Caco-2 (cell line): ENCODE results near the gene SLC25A15. TPM values are rescaled to one million over a fixed set of nuclear protein-coding genes. Genes with fewer than 3 reads are reported as not detected.
A peak's percentile ranks its signal among the peaks of the same experiment; 100 is the strongest.

Experiments
- BruUV-seq: library from RNA; stranded (reverse); fragments of 400-500 nt; replicated peaks from 2 replicates; lab custom pipeline; 2021; lab: Mats Ljungman, UMichigan
- CTCF ChIA-PET: fragments of 300-600 bp; sonication (Branson Sonifier 250); formaldehyde crosslinking; loops from one replicate; lab custom pipeline; 2022; ENCODE audit warnings: antibody characterized with exemption; lab: Charles Lee
- POLR2A ChIA-PET: fragments of 300-600 bp; sonication (Branson Sonifier 250); formaldehyde crosslinking; loops from one replicate; lab custom pipeline; 2022; ENCODE audit warnings: antibody characterized with exemption; lab: Charles Lee
- DNase-seq, 2 experiments: peaks; one replicate each; pipeline versions ENCODE4 v3.0.0 to v3.0.0-alpha.2; 2020 to 2022
- H3K27me3 ChIP-seq: replicated peaks from 2 replicates; pipeline ENCODE4 v1.6.0; 2011; ENCODE audit warnings: low read length; ENCODE audit not compliant: control insufficient read depth, insufficient read depth
- H3K36me3 ChIP-seq: 2 replicates; pipeline ENCODE4 v1.5.1; 2011; ENCODE audit warnings: low read length; ENCODE audit not compliant: control insufficient read depth, insufficient read depth
- H3K4me1 ChIP-seq: fragments of 250-450 bp; sonication (Bioruptor Pico); 2 replicates; pipeline ENCODE4 v1.5.1; 2020; ENCODE audit warnings: mild to moderate bottlenecking
- H3K4me3 ChIP-seq: 2 replicates; pipeline ENCODE4 v1.5.1; 2011; ENCODE audit warnings: low read depth, mild to moderate bottlenecking, control low read depth, low read length
- H3K9me3 ChIP-seq: fragments of 250-450 bp; sonication (Bioruptor Pico); 2 replicates; pipeline ENCODE4 v1.5.1; 2020; ENCODE audit warnings: mild to moderate bottlenecking, moderate library complexity
- H3K27ac Mint-ChIP-seq: one replicate; pipeline ENCODE4 v1.8.0; 2022; ENCODE audit warnings: mixed read lengths; ENCODE audit not compliant: unreplicated experiment
- H3K27me3 Mint-ChIP-seq: one replicate; pipeline ENCODE4 v1.8.0; 2022; ENCODE audit warnings: mixed read lengths; ENCODE audit not compliant: insufficient read depth, unreplicated experiment
- H3K36me3 Mint-ChIP-seq: one replicate; pipeline ENCODE4 v1.8.0; 2022; ENCODE audit warnings: mild to moderate bottlenecking, mixed read lengths; ENCODE audit not compliant: insufficient read depth, unreplicated experiment
- H3K4me1 Mint-ChIP-seq: one replicate; pipeline ENCODE4 v1.8.0; 2022; ENCODE audit warnings: low read depth, mixed read lengths; ENCODE audit not compliant: unreplicated experiment
- H3K4me3 Mint-ChIP-seq: one replicate; pipeline ENCODE4 v1.8.0; 2022; ENCODE audit warnings: mild to moderate bottlenecking, moderate library complexity, mixed read lengths; ENCODE audit not compliant: unreplicated experiment
- H3K9me3 Mint-ChIP-seq: one replicate; pipeline ENCODE4 v1.8.0; 2022; ENCODE audit warnings: mixed read lengths; ENCODE audit not compliant: unreplicated experiment
- CTCF ChIP-seq, 2 experiments: fragments of 200-600 bp in 1 of 2; IDR thresholded peaks; 1 replicate in 1 of 2; 2 replicates in 1 of 2; pipeline versions ENCODE4 v1.5.1 to v1.8.0; 2011 to 2022; ENCODE audit warnings: antibody characterized with exemption in 1 of 2, control low read depth in 1 of 2, inconsistent platforms in 1 of 2, low read depth in 1 of 2, low read length in 1 of 2, mild to moderate bottlenecking in 1 of 2, moderate library complexity in 1 of 2; ENCODE audit not compliant: insufficient read depth in 1 of 2, severe bottlenecking in 1 of 2, unreplicated experiment in 1 of 2
- intact Hi-C: fragments of 100-400 bp; cut with micrococcal nuclease; formaldehyde crosslinking; loops from one replicate; pipeline ENCODE4 v1.10.0; 2022; ENCODE audit not compliant: unreplicated experiment
- total RNA-seq: library from RNA; stranded (reverse); gene quantifications from 2 replicates; pipeline ENCODE4 v1.2.3, GENCODE V29; 2022

The SLC25A15 gene
- total RNA-seq, 1 experiment from 2014 or later: 27.4 TPM

- H3K27me3 Mint-ChIP-seq: no peaks in the 10 kb centered on the region
- TF ChIP-seq CTCF (IDR thresholded peaks at IDR 0.05; ENCODE audit: insufficient read depth in 1 of 2, low read depth in 1 of 2, low read length in 1 of 2, severe bottlenecking in 1 of 2, unreplicated experiment in 1 of 2): no peak
- H3K27ac Mint-ChIP-seq: no peak overlapping the region
- peaks cover 19% of the 10 kb centered on the region for H3K4me1 Mint-ChIP-seq
- H3K36me3 ChIP-seq: no peaks in the 10 kb centered on the region
- no peak overlapping the region for H3K4me3 Mint-ChIP-seq
- H3K27me3 ChIP-seq: no peaks in the 10 kb centered on the region
- intact Hi-C loops: loop anchor here (2.0 kb wide), 1 partner anchor 142 kb away; no protein-coding TSS in a partner anchor
- ChIA-PET POLR2A (no interaction called here), CTCF (no interaction called here)
- H3K4me1 ChIP-seq: peaks cover 25% of the 10 kb centered on the region
- BruUV-seq: TSS peak; percentile 44
- no peaks in the 10 kb centered on the region for H3K9me3 Mint-ChIP-seq
- H3K4me3 ChIP-seq: no peak overlapping the region
- no peaks in the 10 kb centered on the region for H3K9me3 ChIP-seq
- DNase-seq: peak; percentile 54 to 65
- H3K36me3 Mint-ChIP-seq: peaks cover 14% of the 10 kb centered on the region
These were observed 16.5 kb upstream of the SLC25A15 start for GRCh38 chr13:40772765-40773473.

GRCh38 chr13:40774672-40775071, 14.7 kb upstream of the SLC25A15 start:
- POLR2A ChIA-PET: no interaction called here
- Histone ChIP-seq H3K36me3 (no peaks in the 10 kb centered on the region), H3K4me1 (peaks cover 25% of the 10 kb centered on the region), H3K27me3 (no peaks in the 10 kb centered on the region), H3K4me3 (no peak overlapping the region), H3K9me3 (no peaks in the 10 kb centered on the region)
- peaks cover 21% of the 10 kb centered on the region for H3K4me1 Mint-ChIP-seq
- no peak for DNase-seq
- no peaks in the 10 kb centered on the region for H3K27me3 Mint-ChIP-seq
- no peaks in the 10 kb centered on the region for H3K9me3 Mint-ChIP-seq
- no peak for TF ChIP-seq CTCF (IDR thresholded peaks at IDR 0.05; ENCODE audit: insufficient read depth in 1 of 2, low read depth in 1 of 2, low read length in 1 of 2, severe bottlenecking in 1 of 2, unreplicated experiment in 1 of 2)
- H3K36me3 Mint-ChIP-seq: peaks cover 14% of the 10 kb centered on the region
- CTCF ChIA-PET: interaction anchor here (0.6 kb wide), 1 partner anchor 190 kb away, joined by 5 read pairs; no protein-coding TSS in a partner anchor
- H3K4me3 Mint-ChIP-seq: no peak overlapping the region
- H3K27ac Mint-ChIP-seq: no peak overlapping the region
- BruUV-seq: no TSS peak
- intact Hi-C loops: loop anchor here (5.0 kb wide), 1 partner anchor 218 kb away; no protein-coding TSS in a partner anchor

- CTCF ChIA-PET: no interaction called here
- H3K9me3 Mint-ChIP-seq: no peaks in the 10 kb centered on the region
These were observed 13.2 kb upstream of the SLC25A15 start for GRCh38 chr13:40776232-40776631.

More at GRCh38 chr13:40776232-40776631, 13.2 kb upstream of the SLC25A15 start:
- Mint-ChIP-seq H3K4me3 (no peak overlapping the region), H3K27me3 (no peaks in the 10 kb centered on the region), H3K4me1 (peaks cover 13% of the 10 kb centered on the region), H3K27ac (no peak overlapping the region), H3K36me3 (peaks cover 2% of the 10 kb centered on the region)
- DNase-seq: no peak
- TF ChIP-seq CTCF (IDR thresholded peaks at IDR 0.05; ENCODE audit: insufficient read depth in 1 of 2, low read depth in 1 of 2, low read length in 1 of 2, severe bottlenecking in 1 of 2, unreplicated experiment in 1 of 2): no peak
- Histone ChIP-seq H3K27me3 (no peaks in the 10 kb centered on the region), H3K4me1 (peaks cover 25% of the 10 kb centered on the region), H3K9me3 (no peaks in the 10 kb centered on the region), H3K4me3 (no peak overlapping the region), H3K36me3 (no peaks in the 10 kb centered on the region)
- BruUV-seq: no TSS peak
- intact Hi-C loops: loop anchor here (5.0 kb wide), 1 partner anchor 216 kb away; no protein-coding TSS in a partner anchor
- POLR2A ChIA-PET: no interaction called here
